ENCODE data around the gene FOXD4L4. TPM values are rescaled to one million over a fixed set of nuclear protein-coding genes. Genes with fewer than 3 reads are reported as not detected.
"Not testable (repeated sequence)": the region's sequence is repeated elsewhere in the genome, so short reads cannot be mapped to it uniquely, and the experiment has no call there.

Gene FOXD4L4
- total RNA-seq (2014; rRNA removed; shearing (Covaris generic)), result not detected in 2 replicates

DNA sequence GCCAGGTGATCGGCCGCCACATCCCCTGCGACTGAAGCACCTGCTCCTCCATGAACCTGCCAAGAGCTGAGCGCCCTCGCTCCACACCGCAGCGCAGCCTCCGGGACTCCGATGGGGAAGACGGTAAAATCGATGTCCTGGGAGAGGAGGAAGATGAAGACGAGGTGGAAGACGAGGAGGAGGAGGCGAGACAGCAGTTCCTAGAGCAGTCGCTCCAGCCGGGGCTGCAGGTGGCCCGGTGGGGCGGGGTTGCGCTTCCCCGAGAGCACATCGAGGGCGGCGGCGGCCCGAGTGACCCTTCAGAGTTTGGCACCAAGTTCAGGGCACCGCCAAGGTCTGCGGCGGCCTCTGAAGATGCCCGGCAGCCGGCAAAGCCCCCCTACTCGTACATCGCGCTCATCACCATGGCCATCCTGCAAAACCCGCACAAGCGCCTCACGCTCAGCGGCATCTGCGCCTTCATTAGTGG, at the start of gene FOXD4L4:
Gene FOXD4L4, plus strand, starts transcription at position 51 of the 469 bp plus-strand sequence. Its CDS starts 0 bp downstream, at position 51.
- DNase-seq (ENCODE audit: low spot score), result not testable (repeated sequence)

DNA sequence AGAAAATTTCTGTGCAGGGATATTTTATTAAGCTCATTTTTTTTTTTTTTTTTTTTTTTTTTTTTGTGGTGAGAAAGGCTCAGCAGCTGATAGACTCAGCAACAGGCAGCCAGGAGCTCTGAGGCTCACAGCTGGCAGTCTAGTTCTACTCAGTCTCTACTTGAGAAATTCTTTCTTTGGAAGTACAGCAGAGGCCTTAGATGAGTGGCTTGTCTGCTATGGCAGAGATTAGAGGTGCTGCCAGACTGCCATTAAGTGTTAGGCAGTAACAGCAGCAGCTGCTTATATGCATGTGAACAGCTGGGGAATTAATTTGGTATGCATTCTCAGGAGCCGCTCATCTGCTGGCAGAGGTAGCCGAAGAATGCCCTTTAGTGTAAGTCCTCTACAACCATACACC, 33.4 kb upstream of the FOXD4L4 start:
- not testable (repeated sequence) for DNase-seq (ENCODE audit: low spot score)

DNA sequence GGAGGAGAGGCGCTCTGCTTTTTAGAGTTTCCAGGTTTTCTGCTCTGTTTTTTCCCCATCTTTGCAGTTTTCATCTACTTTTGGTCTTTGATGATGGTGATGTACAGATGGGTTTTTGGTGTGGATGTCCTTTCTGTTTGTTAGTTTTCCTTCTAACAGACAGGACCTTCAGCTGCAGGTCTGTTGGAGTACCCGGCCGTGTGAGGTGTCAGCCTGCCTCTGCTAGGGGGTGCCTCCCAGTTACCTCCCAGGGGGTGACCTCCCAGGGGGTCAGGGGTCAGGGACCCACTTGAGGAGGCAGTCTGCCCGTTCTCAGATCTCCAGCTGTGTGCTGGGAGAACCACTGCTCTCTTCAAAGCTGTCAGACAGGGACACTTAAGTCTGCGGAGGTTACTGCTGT, 22.5 kb upstream of the FOXD4L4 start:
- not testable (repeated sequence) for DNase-seq (ENCODE audit: low spot score)

DNA sequence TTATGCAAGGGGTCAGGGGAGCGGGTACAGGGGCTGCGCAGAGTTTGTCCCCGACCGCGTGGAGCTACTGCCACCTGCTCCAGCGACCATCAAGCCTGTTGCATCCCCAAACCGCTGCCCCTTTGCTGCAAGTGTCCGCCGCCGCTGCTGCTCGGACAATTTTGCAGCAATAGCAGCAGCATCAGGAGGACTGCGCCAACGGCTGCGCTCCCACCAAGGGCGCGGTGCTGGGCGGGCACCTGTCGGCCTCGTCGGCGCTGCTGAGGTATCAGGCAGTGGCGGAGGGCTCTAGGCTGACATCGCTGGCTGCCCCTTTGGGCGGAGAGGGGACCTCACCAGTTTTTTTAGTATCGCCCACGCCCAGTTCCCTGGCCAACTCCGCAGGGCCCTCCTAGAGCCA, 1.2 kb downstream of the FOXD4L4 start:
- not testable (repeated sequence) for DNase-seq (ENCODE audit: low spot score)

Other genes with a start within 250 kb of the FOXD4L4 start
- 51.8 and 69.2 TPM in 2 replicates for gene ZNG1E, start 61.2 kb upstream of the FOXD4L4 start, total RNA-seq (2014; rRNA removed; shearing (Covaris generic))

Measured in H4 (cell line).